Glutamatergic neuron (in vitro differentiated cells): ENCODE results near the gene FOXRED2. TPM values are rescaled to one million over a fixed set of nuclear protein-coding genes. Genes with fewer than 3 reads are reported as not detected.

Source experiments
- DNase-seq: peaks from one replicate; pipeline ENCODE4 v3.0.0; 2022
- H3K27ac Mint-ChIP-seq: one replicate; pipeline ENCODE4 v1.8.0; 2020; ENCODE audit warnings: mild to moderate bottlenecking, mixed read lengths, inconsistent platforms; ENCODE audit not compliant: unreplicated experiment
- H3K27me3 Mint-ChIP-seq: one replicate; pipeline ENCODE4 v1.8.0; 2020; ENCODE audit warnings: mild to moderate bottlenecking, moderate library complexity, mixed read lengths, inconsistent platforms; ENCODE audit not compliant: unreplicated experiment
- H3K36me3 Mint-ChIP-seq: one replicate; pipeline ENCODE4 v1.8.0; 2020; ENCODE audit warnings: mild to moderate bottlenecking, mixed read lengths, inconsistent platforms; ENCODE audit not compliant: unreplicated experiment
- H3K4me1 Mint-ChIP-seq: one replicate; pipeline ENCODE4 v1.8.0; 2020; ENCODE audit warnings: mild to moderate bottlenecking, low read depth, mixed read lengths, inconsistent platforms; ENCODE audit not compliant: unreplicated experiment
- H3K4me3 Mint-ChIP-seq: one replicate; pipeline ENCODE4 v1.8.0; 2020; ENCODE audit warnings: mild to moderate bottlenecking, mixed read lengths, inconsistent platforms; ENCODE audit not compliant: unreplicated experiment
- H3K9me3 Mint-ChIP-seq: one replicate; pipeline ENCODE4 v1.8.0; 2020; ENCODE audit warnings: mild to moderate bottlenecking, moderate library complexity, mixed read lengths, inconsistent platforms; ENCODE audit not compliant: unreplicated experiment
- CTCF ChIP-seq: fragments of 200-600 bp; sonication (generic); IDR thresholded peaks from one replicate; pipeline ENCODE4 v1.5.0; 2021; ENCODE audit not compliant: partially characterized antibody, unreplicated experiment
- long read RNA-seq: library from polyadenylated mRNA; unstranded; transcript quantifications from one replicate; pipeline ENCODE4 v2.0.0, GENCODE V29; 2020; ENCODE audit not compliant: unreplicated experiment
- total RNA-seq: library from RNA; stranded (reverse); fragmentation: NEBNext Ultra II Directional; extraction: Animal tissue kit (Norgen Biotek cat#: 25700); gene quantifications from one replicate; pipeline ENCODE4 v1.2.1, GENCODE V29; 2021; ENCODE audit not compliant: unreplicated experiment

Gene FOXRED2
- 41.6 TPM for total RNA-seq
- long read RNA-seq, partial matches to known transcripts = 1 of 3 reads
- long read RNA-seq, other reads (novel, unspliced or antisense) = 2 of 3 reads

- no peak for TF ChIP-seq CTCF
- Mint-ChIP-seq H3K4me3 (peak within 1 kb of the TSS; percentile 65), H3K4me1 (peaks cover 4% of the 10 kb centered on the region), H3K36me3 (peaks cover 5% of the 10 kb centered on the region), H3K27me3 (no peaks in the 10 kb centered on the region), H3K9me3 (no peaks in the 10 kb centered on the region), H3K27ac (peak within 1 kb of the TSS; percentile 52)
- DNase-seq = peak; percentile 91
Observed at GRCh38 chr22:36506637-36507517, at the start of gene FOXRED2. FOXRED2 (minus strand) TSS chr22:36507040; CDS start chr22:36506422, 618 bp downstream.

GRCh38 chr22:36554098-36554497 is 47.3 kb upstream of the FOXRED2 start:
- DNase-seq = no peak
- H3K4me1 Mint-ChIP-seq = peaks cover 15% of the 10 kb centered on the region
- no peak for TF ChIP-seq CTCF
- H3K4me3 Mint-ChIP-seq = no peak overlapping the region
- H3K9me3 Mint-ChIP-seq = peaks cover 6% of the 10 kb centered on the region
- H3K27me3 Mint-ChIP-seq = peaks cover 14% of the 10 kb centered on the region
- no peaks in the 10 kb centered on the region for H3K36me3 Mint-ChIP-seq
- no peak overlapping the region for H3K27ac Mint-ChIP-seq

- no peaks in the 10 kb centered on the region for H3K36me3 Mint-ChIP-seq
- H3K27ac Mint-ChIP-seq = no peak overlapping the region
- peaks cover 22% of the 10 kb centered on the region for H3K4me1 Mint-ChIP-seq
- no peak overlapping the region for H3K4me3 Mint-ChIP-seq
- H3K27me3 Mint-ChIP-seq = peaks cover 14% of the 10 kb centered on the region
- no peak for TF ChIP-seq CTCF
- DNase-seq = no peak
- peaks cover 3% of the 10 kb centered on the region for H3K9me3 Mint-ChIP-seq
Observed at GRCh38 chr22:36552289-36552688, 45.4 kb upstream of the FOXRED2 start.

- H3K9me3 Mint-ChIP-seq = peaks cover 4% of the 10 kb centered on the region
- peak overlapping the region; percentile 3 for H3K27ac Mint-ChIP-seq
- H3K36me3 Mint-ChIP-seq = no peaks in the 10 kb centered on the region
- no peak for TF ChIP-seq CTCF
- DNase-seq = no peak
- peaks cover 28% of the 10 kb centered on the region for H3K4me1 Mint-ChIP-seq
- H3K27me3 Mint-ChIP-seq = peaks cover 14% of the 10 kb centered on the region
- H3K4me3 Mint-ChIP-seq = no peak overlapping the region
Observed at GRCh38 chr22:36550701-36551495, 44.1 kb upstream of the FOXRED2 start.
